RWPE1 (cell line): ENCODE data around the gene CD47.

Experiments used
- CTCF ChIA-PET: fragments of 350-600 bp; sonication (Branson Sonifier 250); formaldehyde crosslinking; extraction: SDS; loops from one replicate; lab custom pipeline; 2021; lab: Yijun Ruan, JAX
- POLR2A ChIA-PET: fragments of 400-600 bp; formaldehyde crosslinking; extraction: SDS; loops from one replicate; lab custom pipeline; 2020; ENCODE audit warnings: antibody characterized with exemption; ENCODE audit not compliant: low non-redundant PET; lab: Yijun Ruan, JAX
- DNase-seq: peaks from one replicate; pipeline ENCODE4 v3.0.0; 2012; ENCODE audit warnings: low spot score
- H3K27ac ChIP-seq: fragments of 450-650 bp; 2 replicates; pipeline ENCODE4 v1.5.1; 2017
- TF ChIP-seq, protein P1 (sequence below): fragments of 450-650 bp; conservative IDR thresholded peaks from 2 replicates; pipeline ENCODE4 v1.5.1; 2017; ENCODE audit warnings: low read depth, mild to moderate bottlenecking

CD47 gene

DNA sequence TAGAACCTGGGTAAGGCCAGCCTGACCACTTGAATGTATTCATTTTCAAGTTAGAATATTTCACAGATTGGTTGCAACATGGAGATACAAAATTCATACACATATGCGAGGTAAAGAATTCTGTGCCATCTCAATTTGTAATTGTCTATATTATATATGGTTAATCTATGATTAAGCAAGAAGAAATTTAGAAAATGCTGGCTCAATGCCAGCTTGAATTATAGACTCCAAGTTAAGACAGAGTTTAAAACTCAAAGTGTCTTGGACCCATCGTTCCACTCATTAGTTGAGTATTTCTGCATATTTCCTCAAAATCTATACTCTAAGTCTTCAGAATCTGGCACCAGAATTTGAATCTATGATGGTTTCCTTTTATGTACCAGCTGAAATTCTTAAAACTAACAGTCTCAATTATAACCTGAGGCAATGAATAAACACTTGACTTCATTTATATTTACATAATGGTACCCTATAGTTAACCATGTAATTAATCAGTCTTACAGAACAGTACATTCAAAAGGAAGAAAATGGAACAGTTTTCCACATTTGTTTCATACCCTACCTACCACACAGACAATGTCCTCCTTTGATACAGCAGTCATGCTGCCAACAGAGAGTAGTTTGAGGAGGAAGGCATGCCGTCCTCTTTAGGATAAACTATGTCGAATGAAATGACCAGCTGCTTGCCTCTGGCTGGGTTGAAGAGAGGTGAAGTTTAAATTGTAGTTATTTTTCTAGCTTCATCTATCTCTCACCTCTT is 95.7 kb downstream of the CD47 start:
- no peak for DNase-seq
- TF ChIP-seq, protein P1, sequence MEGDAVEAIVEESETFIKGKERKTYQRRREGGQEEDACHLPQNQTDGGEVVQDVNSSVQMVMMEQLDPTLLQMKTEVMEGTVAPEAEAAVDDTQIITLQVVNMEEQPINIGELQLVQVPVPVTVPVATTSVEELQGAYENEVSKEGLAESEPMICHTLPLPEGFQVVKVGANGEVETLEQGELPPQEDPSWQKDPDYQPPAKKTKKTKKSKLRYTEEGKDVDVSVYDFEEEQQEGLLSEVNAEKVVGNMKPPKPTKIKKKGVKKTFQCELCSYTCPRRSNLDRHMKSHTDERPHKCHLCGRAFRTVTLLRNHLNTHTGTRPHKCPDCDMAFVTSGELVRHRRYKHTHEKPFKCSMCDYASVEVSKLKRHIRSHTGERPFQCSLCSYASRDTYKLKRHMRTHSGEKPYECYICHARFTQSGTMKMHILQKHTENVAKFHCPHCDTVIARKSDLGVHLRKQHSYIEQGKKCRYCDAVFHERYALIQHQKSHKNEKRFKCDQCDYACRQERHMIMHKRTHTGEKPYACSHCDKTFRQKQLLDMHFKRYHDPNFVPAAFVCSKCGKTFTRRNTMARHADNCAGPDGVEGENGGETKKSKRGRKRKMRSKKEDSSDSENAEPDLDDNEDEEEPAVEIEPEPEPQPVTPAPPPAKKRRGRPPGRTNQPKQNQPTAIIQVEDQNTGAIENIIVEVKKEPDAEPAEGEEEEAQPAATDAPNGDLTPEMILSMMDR: no peak
- ChIA-PET CTCF (interaction anchor here (0.6 kb wide), 1 partner anchor 67 kb away, joined by 3 read pairs; no protein-coding TSS in a partner anchor), POLR2A (no interaction called here)
- H3K27ac ChIP-seq: no peak overlapping the region

DNA sequence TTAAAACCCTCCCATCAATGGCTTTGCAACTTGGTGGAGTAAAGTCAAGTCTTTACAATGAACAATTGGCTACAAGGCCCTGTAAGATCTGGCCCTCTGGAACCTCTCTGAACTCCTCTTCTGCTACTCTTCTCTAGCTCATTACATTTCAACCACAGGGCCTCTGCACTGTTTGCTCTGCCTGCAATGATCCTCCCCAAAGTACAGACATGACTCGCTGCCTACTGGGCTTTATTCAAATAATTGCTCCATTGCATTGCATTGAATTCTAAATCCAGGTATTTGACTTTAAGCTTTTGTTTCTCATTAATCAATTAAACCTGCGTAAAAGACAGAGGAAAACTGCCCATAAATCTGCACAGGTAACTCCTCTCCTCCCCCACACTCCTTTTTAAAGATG is 96.7 kb downstream of the CD47 start:
- ChIA-PET CTCF (no interaction called here), POLR2A (no interaction called here)
- H3K27ac ChIP-seq: no peak overlapping the region
- DNase-seq: no peak
- TF ChIP-seq, protein P1: no peak

DNA sequence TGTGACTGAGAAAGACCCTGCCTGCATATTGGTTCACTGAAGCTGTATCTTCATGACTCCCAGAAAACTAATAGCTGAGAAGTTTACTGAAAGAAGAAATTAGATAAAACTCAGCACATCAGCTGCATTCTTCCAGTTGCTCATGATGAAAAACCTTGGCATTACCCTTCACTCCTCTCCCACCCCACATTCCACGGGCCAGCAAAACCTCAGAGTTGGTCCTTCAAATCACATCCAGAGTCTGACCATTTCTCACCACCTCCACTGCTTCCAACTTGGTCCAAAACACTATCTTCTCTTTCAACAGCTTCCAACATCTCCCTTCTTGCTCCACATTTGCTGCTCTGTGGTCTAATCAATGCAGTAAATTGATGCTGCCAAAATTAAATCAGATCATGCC is 97.1 kb downstream of the CD47 start:
- no peak overlapping the region for H3K27ac ChIP-seq
- POLR2A ChIA-PET: no interaction called here
- CTCF ChIA-PET: interaction anchor here (0.7 kb wide), 1 partner anchor 48 kb away, joined by 4 read pairs; no protein-coding TSS in a partner anchor
- no peak for DNase-seq
- TF ChIP-seq, protein P1: no peak
